ENCODE data around the gene ATP5MK. TPM values are rescaled to one million over a fixed set of nuclear protein-coding genes. Genes with fewer than 3 reads are reported as not detected.

Gene ATP5MK
- total RNA-seq, 1 experiment from 2014 or later: 335 TPM

DNA sequence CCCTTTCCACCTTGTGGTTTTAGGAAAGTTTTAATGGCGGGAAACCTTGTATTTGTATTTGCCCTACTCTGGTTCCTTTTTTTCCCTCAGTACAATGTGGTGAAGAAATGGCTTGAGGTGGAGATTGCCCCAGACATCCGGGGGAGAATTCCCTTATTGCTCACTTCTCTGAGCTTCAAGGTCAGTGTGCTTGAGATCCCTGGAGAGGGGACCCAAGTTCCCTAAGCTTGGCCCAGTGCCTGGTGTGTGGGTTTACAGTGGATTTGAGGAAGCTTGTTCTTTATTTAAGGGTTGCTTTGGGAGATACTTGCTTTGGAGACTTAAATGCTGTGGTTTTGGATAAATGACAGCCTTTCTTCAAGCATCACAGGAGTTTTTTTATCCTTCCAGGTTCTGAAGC lies 37.6 kb upstream of the ATP5MK start:
- H3K4me1 Mint-ChIP-seq: no peaks in the 10 kb centered on the region
- H3K79me1 ChIP-seq (ENCODE audit: insufficient read depth, low read depth, low read length, poor library complexity, severe bottlenecking): no peaks in the 10 kb centered on the region
- no peaks in the 10 kb centered on the region for H3K27me3 ChIP-seq (ENCODE audit: insufficient read depth, low read length)
- TF ChIP-seq, protein P1, sequence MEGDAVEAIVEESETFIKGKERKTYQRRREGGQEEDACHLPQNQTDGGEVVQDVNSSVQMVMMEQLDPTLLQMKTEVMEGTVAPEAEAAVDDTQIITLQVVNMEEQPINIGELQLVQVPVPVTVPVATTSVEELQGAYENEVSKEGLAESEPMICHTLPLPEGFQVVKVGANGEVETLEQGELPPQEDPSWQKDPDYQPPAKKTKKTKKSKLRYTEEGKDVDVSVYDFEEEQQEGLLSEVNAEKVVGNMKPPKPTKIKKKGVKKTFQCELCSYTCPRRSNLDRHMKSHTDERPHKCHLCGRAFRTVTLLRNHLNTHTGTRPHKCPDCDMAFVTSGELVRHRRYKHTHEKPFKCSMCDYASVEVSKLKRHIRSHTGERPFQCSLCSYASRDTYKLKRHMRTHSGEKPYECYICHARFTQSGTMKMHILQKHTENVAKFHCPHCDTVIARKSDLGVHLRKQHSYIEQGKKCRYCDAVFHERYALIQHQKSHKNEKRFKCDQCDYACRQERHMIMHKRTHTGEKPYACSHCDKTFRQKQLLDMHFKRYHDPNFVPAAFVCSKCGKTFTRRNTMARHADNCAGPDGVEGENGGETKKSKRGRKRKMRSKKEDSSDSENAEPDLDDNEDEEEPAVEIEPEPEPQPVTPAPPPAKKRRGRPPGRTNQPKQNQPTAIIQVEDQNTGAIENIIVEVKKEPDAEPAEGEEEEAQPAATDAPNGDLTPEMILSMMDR (conservative IDR thresholded peaks at IDR 0.05): no peak
- H2AFZ ChIP-seq (ENCODE audit: low read length): no peak overlapping the region
- no peak overlapping the region for H2BK20ac ChIP-seq (ENCODE audit: low read depth, low read length, poor library complexity, severe bottlenecking)
- no peaks in the 10 kb centered on the region for H3K27me3 Mint-ChIP-seq (ENCODE audit: low read depth)
- no peak overlapping the region for H4K8ac ChIP-seq (replicated peaks; ENCODE audit: insufficient read length, low read depth, low read length)
- H4K5ac ChIP-seq (ENCODE audit: insufficient read length, low read depth, low read length): no peak overlapping the region
- H3K23ac ChIP-seq (ENCODE audit: insufficient read length, low read depth, low read length): no peak overlapping the region
- H3K27ac ChIP-seq (ENCODE audit: insufficient read length, low read depth, low read length): no peak overlapping the region
- no peak overlapping the region for H2BK120ac ChIP-seq (ENCODE audit: low read depth, low read length, poor library complexity, severe bottlenecking)
- no peak overlapping the region for H3K4ac ChIP-seq (ENCODE audit: low read depth, low read length)
- no peaks in the 10 kb centered on the region for H3K9me3 ChIP-seq (ENCODE audit: control insufficient read depth, low read depth, low read length)
- no peak overlapping the region for H3K4me3 Mint-ChIP-seq
- H2BK15ac ChIP-seq (ENCODE audit: low read depth, low read length): no peak overlapping the region
- H3K9ac ChIP-seq (ENCODE audit: extremely low read depth, insufficient read length, low read length): no peak overlapping the region
- H3K56ac ChIP-seq (ENCODE audit: insufficient read length, low read depth, low read length): no peak overlapping the region
- DNase-seq: no peak
- no peaks in the 10 kb centered on the region for H3K4me1 ChIP-seq (ENCODE audit: insufficient read depth, low read length)
- no peak overlapping the region for H3T11ph ChIP-seq (ENCODE audit: low read length)
- no peaks in the 10 kb centered on the region for H3K9me3 Mint-ChIP-seq
- H2BK12ac ChIP-seq (ENCODE audit: insufficient read length, low read depth, low read length): no peak overlapping the region
- H3K79me2 ChIP-seq (ENCODE audit: insufficient read depth, low read length): no peaks in the 10 kb centered on the region; the same call in 1 of the 2 replicates
- no peak overlapping the region for H2BK5ac ChIP-seq (ENCODE audit: insufficient read length, low read length)
- no CpG with 5 or more reads among the region's 2 CpGs for WGBS (ENCODE audit: extremely low coverage, insufficient read length, low lambda C conversion rate)
- no peak overlapping the region for H3K4me2 ChIP-seq (ENCODE audit: insufficient read depth, insufficient read length, low read length)
- peaks cover 42 to 95% (median 79%) of the 10 kb centered on the region in 3 experiments for H3K36me3 Mint-ChIP-seq (ENCODE audit: insufficient read depth in 1 of 3, low read depth in 3 of 3)
- no peak overlapping the region for H2AK5ac ChIP-seq (ENCODE audit: insufficient read length, low read length)
- H4K20me1 ChIP-seq (ENCODE audit: control insufficient read depth, insufficient read depth, insufficient read length): no peaks in the 10 kb centered on the region
- no peak overlapping the region for H4K91ac ChIP-seq (ENCODE audit: insufficient read length, low read depth, low read length)
- no peaks in the 10 kb centered on the region for H3K23me2 ChIP-seq (ENCODE audit: insufficient read length, low read depth, low read length, poor library complexity, severe bottlenecking)
- no peak overlapping the region for H3K27ac Mint-ChIP-seq
- H3K18ac ChIP-seq (ENCODE audit: insufficient read length, low read depth, low read length): no peak overlapping the region
- H3K14ac ChIP-seq (ENCODE audit: insufficient read depth, low read length): no peak overlapping the region
